Stimulated activated CD4-positive, alpha-beta T cell treated with anti-CD3 and anti-CD28 coated beads, Interleukin-12 subunit alpha, Interleukin-12 subunit beta, amount 100 ng/mL, for 4 hours (primary cell): ENCODE results near the gene SART3.
"Not testable (repeated sequence)": the region's sequence is repeated elsewhere in the genome, so short reads cannot be mapped to it uniquely, and the experiment has no call there.

Source experiments
- DNase-seq: peaks from one replicate; pipeline ENCODE4 v3.0.0-alpha.2; 2020

Gene SART3

DNA sequence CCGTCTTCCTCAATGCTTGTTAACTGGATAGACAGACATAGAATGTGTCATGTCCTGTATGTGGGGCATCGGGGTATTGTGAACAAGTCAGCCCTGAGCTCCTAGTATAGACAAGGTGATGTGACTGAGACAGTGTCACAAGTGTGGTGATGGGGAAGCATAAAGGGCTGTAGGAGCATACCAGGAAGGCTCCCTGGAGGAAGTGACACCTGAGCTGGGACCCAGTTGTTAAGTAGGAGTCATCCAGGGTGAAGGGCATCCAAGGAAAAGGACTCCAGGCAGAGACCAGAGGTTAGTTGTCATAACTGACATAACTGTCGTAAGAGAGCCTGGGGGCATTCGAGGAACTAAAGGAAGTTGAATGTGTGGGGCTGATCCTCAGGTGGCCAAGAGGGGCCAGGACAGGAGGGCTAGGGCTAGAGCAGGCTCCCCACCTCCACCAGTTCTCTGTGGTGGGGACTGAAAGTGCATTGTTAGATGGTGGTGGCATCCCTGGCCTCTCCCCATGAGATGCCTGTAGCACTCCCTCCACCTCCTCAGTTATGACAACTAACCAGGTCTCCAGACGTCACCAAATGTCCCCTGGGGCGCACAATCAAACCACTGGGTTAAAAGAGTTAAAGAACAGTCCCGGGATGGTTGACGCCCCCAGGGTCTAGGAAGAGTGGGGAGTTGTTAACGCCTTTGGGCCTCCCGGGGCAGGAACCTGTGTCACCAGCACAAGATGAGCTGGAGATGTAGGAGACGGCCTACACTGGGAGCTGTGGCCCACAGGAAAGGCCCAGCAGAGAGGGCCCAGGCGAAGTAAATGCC, 43.5 kb downstream of the SART3 start:
- DNase-seq, result no peak

DNA sequence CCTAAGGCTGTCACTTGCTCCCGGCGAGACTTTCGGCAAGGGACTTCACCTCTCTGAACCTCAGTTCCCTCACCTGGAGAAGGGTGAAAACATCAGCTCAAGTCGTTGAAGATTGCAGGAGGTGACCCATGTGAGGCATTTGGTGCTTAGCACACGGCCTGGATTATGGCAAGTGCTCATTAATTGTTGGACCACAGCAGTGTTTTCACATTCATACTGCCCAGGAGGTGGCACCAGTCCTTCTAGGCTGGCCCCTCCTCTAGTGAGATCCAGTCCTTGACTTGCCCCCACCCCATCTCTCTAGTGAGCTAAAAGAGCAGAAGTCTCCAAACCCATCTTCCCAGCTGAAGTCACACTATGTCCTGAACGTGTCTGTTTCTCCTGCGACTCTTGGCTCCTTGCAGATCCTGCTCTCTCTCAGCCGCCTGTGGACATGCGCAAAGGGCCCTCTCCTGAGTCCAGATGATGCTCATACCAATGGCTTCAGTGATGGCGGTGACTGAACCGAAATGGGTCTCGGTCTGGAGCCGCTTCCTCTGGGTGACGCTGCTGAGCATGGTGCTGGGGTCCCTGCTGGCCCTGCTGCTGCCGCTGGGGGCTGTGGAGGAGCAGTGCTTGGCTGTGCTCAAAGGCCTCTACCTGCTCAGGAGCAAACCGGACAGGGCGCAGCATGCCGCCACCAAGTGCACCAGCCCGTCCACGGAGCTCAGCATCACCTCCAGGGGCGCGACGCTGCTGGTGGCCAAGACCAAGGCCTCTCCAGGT, 44.3 kb downstream of the SART3 start:
- DNase-seq, result no peak

DNA sequence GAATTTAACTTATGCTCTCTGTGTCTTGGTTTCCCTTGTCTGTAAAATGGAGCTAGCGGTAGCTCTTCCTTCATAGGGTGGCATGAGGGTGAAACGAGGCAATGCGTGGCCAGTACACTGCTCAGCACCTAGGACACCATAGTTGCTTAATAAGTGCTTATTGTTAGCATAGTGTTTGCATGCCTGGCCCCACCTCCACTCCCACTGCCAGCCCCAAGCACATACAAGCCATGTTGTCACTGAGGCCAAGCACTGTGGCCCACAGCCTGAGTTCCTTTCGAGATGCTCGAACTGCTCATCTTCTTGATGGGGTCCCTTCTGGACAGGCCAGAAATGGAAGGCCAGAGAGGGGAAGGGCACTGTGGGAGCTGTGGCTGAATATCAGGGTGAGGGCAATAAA, 45.1 kb downstream of the SART3 start:
- no peak for DNase-seq

DNA sequence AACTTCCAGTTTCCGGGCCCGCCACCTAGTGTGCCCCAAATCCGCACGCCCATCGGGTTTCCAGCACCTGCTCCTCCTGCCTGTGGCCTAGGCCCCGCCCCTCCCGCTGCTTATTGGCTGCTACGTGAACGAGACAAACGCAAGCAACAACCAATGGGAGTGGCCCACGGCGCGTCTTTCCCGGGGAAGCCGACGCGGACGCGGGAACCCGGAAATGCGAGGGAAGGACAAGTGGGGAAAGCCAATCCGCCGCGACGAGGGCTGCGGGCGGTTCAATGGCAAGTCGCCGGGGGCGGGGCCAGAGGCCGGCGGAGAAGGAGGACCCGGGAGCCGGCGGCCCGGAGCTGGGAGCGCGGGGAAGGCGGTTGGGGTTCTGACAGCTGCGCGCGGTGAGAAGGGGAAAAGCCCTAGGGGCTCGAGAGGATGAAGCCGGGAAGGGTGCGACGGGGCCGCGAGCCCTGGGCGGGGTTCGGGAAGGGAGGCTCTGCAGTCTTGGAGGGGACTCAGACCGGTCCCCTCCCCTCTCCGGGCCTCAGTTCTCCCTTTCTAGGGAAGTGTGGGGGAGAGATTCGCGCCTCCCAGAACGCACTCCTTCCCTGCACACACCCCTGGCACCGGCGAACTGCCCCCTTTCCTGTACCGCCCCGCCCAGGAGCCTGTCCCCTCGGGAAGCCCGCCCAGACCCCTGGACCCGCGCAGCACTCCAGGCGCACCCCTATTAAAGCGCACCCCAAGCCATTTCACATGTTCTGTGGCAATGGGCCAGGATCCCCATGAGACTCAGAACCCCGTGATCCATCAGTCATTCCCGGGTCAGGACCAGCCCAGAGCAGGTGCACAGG, 45.8 kb downstream of the SART3 start, which contains the start of gene FICD:
Gene FICD, plus strand, starts transcription at position 305 of the 842 bp plus-strand sequence. CDS start 1,696 bp downstream, outside the sequence.
- DNase-seq, result peak; percentile 99

DNA sequence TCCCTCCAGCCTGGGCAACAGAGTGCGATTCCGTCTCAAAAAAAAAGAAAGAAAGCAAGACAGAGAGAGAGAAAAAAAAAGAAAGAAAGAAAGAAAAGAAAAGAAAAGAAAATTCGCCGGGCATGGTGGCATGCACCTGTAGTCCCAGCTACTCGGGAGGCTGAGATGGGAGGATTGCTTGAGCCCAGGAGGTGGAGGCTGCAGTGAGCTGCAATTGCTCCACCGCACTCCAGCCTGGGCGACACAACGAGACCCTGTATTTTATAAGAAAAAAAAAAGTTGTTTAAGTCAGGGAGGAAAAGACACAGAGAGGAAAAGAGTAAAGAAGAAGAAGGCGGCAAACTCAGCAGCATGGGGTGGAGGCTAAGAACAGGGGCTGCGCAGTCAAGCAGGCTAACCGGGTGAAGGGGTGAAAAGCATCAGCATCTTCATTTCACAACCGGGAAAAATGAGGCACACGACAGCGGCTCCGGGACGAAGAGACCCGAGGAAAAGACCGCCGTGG, 46.5 kb downstream of the SART3 start:
- no peak for DNase-seq

DNA sequence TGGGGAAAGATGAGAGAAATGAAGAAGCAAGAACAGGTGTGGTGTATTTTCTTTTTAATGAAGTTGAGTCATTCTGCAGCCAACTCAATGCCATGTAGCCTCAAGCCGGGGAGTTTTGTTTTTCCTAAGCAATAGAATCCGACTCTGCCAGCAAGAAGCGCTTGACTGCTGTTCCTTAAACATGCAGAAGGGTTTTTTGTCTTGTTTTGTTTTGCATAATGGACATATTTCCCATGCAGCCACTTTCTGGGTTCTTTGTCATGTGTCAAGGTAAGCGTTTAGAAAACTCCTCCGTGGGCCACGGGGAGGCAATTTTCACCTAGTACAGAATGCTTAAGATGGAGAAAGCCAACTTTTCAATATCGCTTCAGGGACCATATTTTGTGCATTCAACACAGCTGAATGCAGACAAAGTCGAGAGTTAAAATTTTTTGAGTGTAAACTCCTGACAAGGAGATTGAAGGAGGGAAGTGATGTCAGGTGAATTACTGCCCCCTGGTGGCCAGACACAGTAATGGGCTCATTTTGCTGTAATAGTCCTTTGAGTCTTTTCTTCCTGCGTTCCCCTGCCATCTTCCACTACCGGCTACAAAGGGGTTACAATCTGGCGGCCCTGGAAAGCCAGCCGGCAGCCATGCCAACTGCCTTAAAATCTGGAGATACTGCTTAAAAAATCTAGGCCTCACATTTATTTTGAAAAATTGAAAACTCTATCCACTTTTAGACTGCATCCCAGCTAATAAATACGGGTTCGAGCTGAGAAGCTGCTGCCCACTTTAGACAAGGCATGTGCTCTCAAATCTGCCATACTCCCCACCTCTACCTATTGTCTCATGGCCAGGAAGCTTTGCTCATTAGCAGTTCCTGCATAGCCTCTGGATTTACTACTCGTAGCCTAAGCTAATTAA, 49.1 kb downstream of the SART3 start:
- DNase-seq, result peak; percentile 70

DNA sequence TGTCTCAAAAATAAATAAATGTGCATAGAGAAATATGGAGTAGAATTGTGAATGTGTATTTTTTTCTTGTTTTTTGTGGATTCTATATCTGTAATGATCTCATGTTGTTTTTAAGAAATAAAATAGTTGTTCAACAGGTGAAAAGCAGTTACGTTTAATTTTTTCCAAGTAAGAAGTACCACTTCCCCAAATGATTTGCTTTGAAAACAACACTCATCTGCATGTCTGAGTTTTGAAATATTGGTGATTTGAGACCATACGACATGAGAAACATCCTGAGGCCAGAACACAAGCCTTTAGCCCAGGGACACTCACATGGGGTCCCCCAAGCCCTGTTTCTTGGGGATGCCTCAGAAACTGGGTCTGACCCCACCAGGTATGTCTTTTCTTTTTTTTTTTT, 50.1 kb downstream of the SART3 start:
- DNase-seq, result no peak

DNA sequence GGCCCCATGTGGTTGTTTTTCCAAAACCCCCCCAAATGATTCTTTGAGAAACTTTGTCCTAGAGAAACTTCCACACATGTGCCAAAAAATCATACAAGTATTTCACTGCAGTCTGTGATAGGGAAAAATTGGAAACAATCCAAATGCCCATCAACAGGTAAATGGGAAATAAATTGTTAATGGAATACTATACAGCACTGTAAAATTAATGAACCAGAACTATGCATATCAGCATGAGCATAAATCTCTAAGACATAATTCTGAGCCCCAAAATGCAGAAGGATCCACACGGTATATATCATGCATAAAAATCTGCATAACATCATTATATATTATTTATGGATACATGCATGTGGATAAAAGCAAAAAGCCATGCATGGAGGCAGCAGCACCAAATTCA, 51.2 kb downstream of the SART3 start:
- DNase-seq, result no peak

DNA sequence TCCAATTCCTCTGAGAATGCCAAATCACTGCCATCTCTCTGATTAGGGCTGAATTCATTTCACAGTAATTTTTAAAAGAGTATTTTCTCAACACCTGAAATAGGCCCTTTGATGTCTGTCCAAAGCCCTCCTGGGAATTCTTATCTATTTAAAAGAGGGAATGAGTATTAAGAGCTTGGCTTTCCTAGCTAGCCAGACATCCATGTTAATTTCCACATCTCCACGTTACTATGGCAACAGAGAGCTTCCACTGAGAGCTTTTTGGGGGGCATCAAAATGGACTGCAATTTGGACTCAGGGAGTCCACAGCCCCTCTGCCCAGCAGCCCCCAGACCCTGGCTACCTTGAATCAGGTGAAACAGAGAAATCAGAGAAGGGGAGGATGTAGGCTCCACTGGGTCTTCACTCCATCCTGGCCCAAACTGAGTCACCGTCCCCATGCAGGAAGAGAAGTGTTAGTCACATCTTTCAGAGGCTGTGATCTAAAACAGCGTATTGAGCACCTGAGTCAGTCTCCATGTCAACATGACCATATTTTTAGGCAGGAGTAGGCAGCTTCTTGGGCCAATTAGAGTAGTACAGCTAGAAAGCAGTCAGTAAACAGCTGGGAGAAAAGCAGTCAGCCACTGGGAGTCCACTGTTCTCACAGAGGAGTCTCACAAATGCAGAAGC, 52.9 kb downstream of the SART3 start:
- DNase-seq, result no peak

DNA sequence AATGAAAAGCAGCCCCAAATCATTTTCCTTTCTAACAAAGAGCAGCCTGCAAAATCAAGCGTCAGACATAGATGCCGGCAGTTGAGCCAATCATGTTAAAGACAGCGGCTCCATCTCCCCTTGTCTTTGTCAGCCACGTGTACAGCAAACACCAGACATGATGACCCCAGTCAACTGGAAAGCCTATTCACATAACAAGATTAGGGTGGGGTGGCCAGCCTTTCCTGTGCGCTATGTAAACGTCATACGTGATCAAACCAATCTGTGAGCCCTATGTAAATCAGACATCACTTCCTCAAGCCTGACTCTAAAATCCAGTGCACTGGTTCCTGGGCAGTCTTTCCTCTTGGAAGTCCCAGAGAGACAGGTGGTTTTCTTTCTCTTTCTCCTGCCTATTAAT, 55.8 kb downstream of the SART3 start:
- DNase-seq, result no peak

DNA sequence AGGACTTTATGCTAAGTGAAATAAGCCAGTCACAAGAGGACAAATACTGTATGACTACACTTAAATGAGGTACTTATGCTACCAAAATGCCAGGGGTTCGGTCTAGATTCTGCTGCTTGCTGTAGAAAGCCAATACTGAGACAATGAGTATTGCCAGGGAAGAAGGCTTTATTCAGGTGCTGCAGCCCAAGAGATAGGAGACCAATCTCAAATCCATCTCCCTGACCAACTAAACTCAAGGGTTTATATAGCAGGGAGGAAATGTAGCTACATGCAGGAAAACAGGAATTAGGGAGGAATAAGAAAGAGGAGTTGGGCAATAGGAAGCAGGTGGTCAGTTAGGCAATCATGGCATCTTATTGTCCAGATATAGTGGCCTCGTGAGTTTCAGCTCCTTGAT, 58.1 kb downstream of the SART3 start:
- no peak for DNase-seq

DNA sequence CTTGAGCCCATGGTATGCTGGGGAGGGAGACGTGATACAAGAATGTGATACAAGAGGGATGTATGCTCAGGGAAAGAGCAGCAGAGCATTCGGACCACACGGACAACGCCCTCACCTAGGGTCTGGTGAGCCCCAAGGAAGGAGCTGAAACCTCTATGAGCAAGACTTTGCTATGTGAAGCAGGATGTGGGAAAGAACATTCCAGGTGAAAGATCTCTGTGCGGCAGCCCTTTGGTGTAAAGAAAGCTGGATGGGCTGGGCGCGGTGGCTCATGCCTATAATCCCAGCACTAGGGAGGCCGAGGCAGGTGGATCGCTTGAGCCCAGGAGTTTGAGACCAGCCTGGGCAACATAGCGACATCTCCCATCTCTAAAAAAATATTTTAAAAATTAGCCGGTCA, 62.8 kb downstream of the SART3 start:
- no peak for DNase-seq

DNA sequence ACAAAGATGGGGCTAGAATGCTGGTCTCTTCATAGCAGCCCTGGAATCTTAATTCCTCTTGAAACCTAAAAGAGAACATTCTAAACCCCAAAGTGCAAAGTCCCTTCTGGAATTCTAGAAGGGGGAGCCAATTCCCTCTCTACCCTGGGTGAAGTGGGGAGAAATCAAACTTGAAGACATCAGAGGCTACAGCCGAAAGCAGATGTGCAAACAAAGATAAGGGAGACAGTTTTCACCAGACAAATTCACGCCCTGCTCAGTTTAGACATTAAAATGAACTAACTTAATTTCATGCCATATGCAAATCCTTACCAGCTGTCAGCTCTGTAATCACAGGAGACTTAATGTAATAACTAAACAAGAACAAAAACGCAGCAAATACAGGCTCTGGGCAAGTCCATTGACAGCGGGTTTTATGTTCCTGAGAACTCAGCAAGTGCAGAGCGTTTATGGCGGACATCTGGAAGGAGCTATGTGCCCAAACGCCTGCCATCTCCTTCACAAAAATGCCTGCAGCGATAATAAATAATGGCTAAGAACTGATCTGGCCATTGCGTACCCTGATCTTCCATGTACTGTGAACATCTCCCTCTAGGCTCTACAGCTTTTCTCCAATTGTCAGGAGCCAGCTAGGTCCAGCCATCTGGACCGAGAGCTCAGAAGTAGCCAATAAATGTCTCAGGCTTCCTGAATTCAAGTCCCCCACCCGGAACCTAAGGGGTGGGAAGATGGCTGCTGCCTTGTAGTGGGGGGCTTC, 65.0 kb downstream of the SART3 start:
- DNase-seq, result no peak

DNA sequence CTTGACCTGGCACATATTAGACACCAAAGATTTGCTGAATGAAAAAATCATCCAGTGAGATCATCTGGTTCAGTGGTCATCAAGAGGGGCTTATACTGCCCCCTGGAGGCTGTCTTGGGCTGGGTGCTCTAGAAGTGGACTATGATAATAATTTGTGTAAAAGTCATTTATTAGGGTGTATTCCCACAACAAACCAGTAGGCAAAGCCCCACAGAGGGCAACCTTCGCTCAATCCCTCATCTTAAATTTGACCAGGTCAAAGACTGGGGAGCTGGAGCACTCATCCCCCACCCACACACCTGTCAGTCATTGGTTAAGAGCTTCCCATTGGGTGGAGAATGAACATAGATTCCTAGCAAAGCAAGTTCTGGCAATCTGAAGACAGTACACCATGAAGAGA, 65.9 kb downstream of the SART3 start:
- DNase-seq, result no peak

DNA sequence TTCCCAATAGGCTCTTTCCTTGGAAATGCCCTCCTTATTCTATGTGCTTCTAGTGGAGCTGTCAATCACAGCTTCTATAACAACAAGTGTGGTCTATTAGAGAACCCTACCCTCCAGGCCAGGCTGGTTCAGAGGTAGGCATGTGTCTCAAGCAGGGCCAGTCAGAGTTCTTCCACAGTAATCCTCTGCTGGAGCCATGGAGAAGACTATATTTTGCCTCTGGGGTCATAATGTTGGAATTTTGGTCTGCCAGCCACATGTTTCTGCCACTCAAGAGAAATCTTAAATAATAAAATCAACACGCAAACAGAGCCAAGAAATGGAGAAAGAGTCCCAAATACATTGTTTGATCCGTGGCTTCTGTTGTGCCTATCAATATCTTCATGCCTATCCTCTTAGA, 69.7 kb downstream of the SART3 start:
- no peak for DNase-seq

DNA sequence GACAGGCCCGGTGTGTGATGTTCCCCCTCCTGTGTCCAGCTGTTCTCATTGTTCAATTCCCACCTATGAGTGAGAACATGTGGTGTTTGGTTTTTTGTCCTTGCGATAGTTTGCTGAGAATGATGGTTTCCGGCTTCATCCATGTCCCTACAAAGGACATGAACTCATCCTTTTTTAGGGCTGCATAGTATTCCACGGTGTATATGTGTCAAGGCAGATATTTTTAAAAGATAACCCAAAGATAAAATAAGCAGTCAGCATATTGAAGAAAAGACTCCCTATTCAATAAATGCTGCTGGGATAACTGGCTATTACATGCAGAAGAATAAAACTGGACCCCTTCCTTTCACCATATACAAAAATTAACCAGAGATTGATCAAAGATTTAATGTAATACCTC, 73.9 kb downstream of the SART3 start:
- DNase-seq, result not testable (repeated sequence)

DNA sequence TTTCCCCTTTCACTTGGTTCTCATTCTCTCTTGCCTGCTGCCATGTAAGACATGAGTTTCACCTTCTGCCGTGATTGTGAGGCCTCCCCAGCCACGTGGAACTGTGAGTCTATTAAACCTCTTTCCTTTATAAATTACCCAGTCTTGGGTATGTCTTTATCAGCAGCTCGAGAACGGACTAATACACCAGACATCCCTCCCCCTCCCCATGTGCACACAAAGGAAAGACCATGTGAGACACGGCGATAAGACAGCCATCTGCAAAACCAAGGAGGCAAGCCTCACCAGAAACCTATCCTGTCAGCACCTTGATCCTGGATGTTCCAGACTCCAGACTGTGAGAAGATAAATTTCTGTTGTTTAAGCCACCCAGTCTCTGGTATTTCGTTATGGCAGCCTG, 75.6 kb downstream of the SART3 start:
- DNase-seq, result not testable (repeated sequence)

DNA sequence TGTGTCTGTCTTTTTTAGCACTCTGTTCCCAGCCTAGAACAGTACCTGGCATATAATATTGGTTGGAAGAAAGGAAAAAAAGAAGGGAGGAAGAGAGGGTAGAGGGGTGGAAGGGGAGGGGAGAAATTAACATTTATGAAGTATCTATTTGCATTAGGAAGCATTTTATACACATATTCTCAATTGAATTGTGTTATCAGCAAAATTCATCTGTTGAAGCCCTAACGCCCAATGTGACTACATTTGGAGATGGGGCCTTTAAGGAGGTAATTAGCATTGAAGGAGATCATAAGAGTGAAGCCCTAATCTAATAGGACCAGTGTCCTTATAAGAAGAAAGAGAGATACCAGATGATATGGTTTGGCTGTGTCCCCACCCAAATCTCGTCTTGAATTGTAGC, 76.1 kb downstream of the SART3 start:
- no peak for DNase-seq

DNA sequence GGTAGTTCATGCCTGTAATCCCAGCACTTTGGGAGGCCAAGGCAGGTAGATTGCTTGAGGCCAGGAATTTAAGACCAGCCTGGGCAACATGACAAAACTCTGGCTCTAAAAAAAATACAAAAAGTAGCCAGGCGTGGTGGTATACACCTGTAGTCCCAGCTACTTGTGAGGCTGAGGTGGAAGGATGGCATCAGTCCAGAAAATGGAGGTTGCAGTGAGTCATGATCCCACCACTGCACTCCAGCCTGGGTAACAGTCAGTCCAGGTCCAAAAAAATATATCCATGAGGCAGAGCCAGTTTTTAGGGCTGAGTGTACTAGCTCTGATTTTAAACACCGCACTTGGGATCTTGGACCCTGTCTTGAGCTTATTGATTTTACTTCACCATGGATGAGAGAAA, 76.5 kb downstream of the SART3 start:
- no peak for DNase-seq

DNA sequence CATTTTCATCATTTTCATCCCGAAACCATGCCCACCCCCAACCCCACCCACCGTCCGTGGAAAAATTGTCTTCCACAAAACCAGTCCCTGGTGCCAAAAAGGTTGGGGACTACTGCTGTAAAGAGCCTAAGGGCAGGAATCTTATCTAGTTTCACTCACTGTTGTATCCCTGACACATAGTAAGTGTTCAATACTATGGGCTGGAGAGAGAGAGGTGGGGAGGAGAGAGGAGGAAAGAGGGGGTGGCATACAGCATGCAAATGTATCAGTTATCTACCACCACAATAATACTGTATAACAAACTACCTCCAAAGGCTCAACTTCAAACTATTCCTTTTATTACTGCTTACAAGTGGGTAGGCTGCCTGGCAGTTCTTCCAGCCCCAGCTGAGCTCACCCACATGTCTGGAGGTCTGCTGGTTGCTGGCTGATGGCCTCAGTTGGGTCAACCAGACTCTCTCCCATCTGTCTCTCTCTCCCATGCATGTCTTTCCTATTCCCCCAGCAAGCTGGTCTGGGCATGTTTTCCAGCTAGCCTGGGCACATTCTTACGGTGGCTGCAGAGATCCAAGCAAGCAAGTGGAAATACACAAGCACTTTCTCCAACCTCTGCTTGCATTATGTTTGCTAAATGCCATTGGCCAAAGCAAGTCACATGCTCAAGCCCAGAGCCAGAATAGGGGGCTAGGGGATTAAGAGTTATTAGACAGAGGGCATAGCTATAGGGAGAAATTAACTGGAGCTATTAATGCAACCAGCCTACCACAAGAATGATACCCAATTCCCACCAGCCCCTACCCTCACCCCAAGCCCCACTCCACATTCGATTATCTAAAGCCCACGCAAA, 77.5 kb downstream of the SART3 start:
- DNase-seq, result no peak
